Adrenal gland (tissue), 12 donors: ENCODE measurements around the gene TEAD1. TPM values are rescaled to one million over a fixed set of nuclear protein-coding genes. Genes with fewer than 3 reads are reported as not detected.
A peak's percentile ranks its signal among the peaks of the same experiment; 100 is the strongest.

Experiments used
- DNase-seq, 7 donors: peaks; one replicate each; pipeline ENCODE4 v3.0.0-alpha.2; 2019 to 2020
- H3K27ac ChIP-seq, 5 donors: fragments of 200-600 bp; sonication (generic) in 4 of 5; 1 replicate in 3 of 5; 2 replicates in 2 of 5; pipeline versions ENCODE4 v1.5.1 to v1.8.0; 2016 to 2020; ENCODE audit warnings: mild to moderate bottlenecking in 1 of 5
- H3K27me3 ChIP-seq: fragments of 200-600 bp; 2 replicates; pipeline ENCODE4 v1.8.0; 2021
- H3K36me3 ChIP-seq, 2 donors: fragments of 200-600 bp; replicated peaks in 1 of 2; 1 replicate in 1 of 2; 2 replicates in 1 of 2; pipeline versions ENCODE4 v1.5.1 to v1.8.0; 2018 to 2022
- H3K4me1 ChIP-seq, 2 donors: fragments of 200-600 bp; replicated peaks in 1 of 2; 1 replicate in 1 of 2; 2 replicates in 1 of 2; pipeline versions ENCODE4 v1.5.1 to v1.8.0; 2018 to 2021
- H3K4me3 ChIP-seq, 4 donors: fragments of 200-600 bp; sonication (generic) in 3 of 4; one replicate each; pipeline ENCODE4 v1.5.1; 2016 to 2018
- H3K9me3 ChIP-seq, 3 donors: fragments of 200-600 bp; sonication (generic) in 1 of 3; replicated peaks in 1 of 3; 1 replicate in 2 of 3; 2 replicates in 1 of 3; pipeline versions ENCODE4 v1.5.1 to v1.8.0; 2016 to 2021
- CTCF ChIP-seq, 6 experiments: fragments of 450-650 bp in 4 of 6; fragments of 200-600 bp in 2 of 6; sonication (generic) in 1 of 6; IDR thresholded peaks; 1 replicate in 5 of 6; 2 replicates in 1 of 6; pipeline versions ENCODE4 v1.5.1 to v1.8.0; 2016 to 2021; ENCODE audit warnings: antibody characterized with exemption in 6 of 6, mild to moderate bottlenecking in 2 of 6, moderate library complexity in 1 of 6
- POLR2A ChIP-seq, 2 donors: fragments of 450-650 bp; IDR thresholded peaks; one replicate each; pipeline ENCODE4 v1.6.1; 2017; ENCODE audit warnings: antibody characterized with exemption in 2 of 2, mild to moderate bottlenecking in 2 of 2, moderate library complexity in 1 of 2
- WGBS, 4 donors: extraction: QIAGEN DNeasy Blood & Tissue Kit in 2 of 4; methylation state at CpG; one replicate each; pipeline versions ENCODE4 v1.1.5 to v1.1.7; 2013 to 2017; 5-methylcytosine and 5-hydroxymethylcytosine counted together
- intact Hi-C, 2 donors: fragments of 100-400 bp; cut with DNase I; formaldehyde crosslinking; loops; one replicate each; pipeline versions ENCODE4 v1.14.1 to v1.15.0; 2022 to 2023
- polyA plus RNA-seq, 3 donors: library from polyadenylated mRNA; stranded (reverse); fragments of 200-250 nt in 2 of 3; fragments of 350-450 nt in 1 of 3; fragmentation: Illumina TruSeq in 1 of 3; extraction: RNeasy Lipid Tissue Mini Kit (QIAGEN cat#74804) in 1 of 3; gene quantifications; one replicate each; pipeline ENCODE4 v1.2.3, GENCODE V29; 2013 to 2014
- total RNA-seq, 9 donors: library from RNA; depleted of rRNA in 4 of 9; stranded (reverse); fragments of >200 nt in 4 of 9; fragments of 120-200 nt in 1 of 9; fragmentation: NEBNext Ultra II Directional in 1 of 9; extraction: Animal tissue kit (Norgen Biotek cat#: 25700) in 1 of 9; gene quantifications; one replicate each; pipeline versions ENCODE4 v1.1.0 to v1.2.4, GENCODE V29; 2013 to 2023
- donor health status: healthy with polysubstance abuse.
- donor health status: Bipolar disorder and iron deficiency.
- donor health status: DM: yes; HTN: yes; CAD: no.
- donor health status: DM: no; HTN: no; CAD: no.
- donor health status: DM: no; HTN: no; CAD: no.
- donor health status: DM: yes; HTN: yes; CAD: no.

The TEAD1 gene
- total and polyA plus RNA-seq, 12 donors = 3.9 to 49.9 (median 35.1) TPM

- WGBS, 4 donors = 71 to 79% (median 74%) methylated on average over 12 of the region's 12 CpGs
- H3K27me3 ChIP-seq = no peaks in the 10 kb centered on the region
- H3K4me1 ChIP-seq = peaks cover 16 to 21% of the 10 kb centered on the region in 2 donors
- no peaks in the 10 kb centered on the region for H3K36me3 ChIP-seq
- no peak overlapping the region for H3K4me3 ChIP-seq
- intact Hi-C loops = loop anchor here (10.0 kb wide), 2 partner anchors 75 to 135 kb away; partner anchors contain the start of gene TEAD1 (in 2 of the 2)
- DNase-seq = peak in 4 of 7 donors; percentile 43 to 76 (median 48)
- no peaks in the 10 kb centered on the region for H3K9me3 ChIP-seq
- no peak overlapping the region for H3K27ac ChIP-seq
- TF ChIP-seq CTCF (IDR thresholded peaks at IDR 0.05) = peak in 1 of 6 experiments; percentile 7
- TF ChIP-seq POLR2A (IDR thresholded peaks at IDR 0.05) = no peak
Measured at GRCh38 chr11:12809864-12810567, 135.8 kb downstream of the TEAD1 start.

- TF ChIP-seq POLR2A (IDR thresholded peaks at IDR 0.05) (no peak), CTCF (IDR thresholded peaks at IDR 0.05) (no peak)
- 70 to 79% (median 74%) methylated on average over 5 of the region's 5 CpGs for WGBS, 4 donors
- intact Hi-C loops = loop anchor here (10.0 kb wide), 2 partner anchors 74 to 136 kb away; partner anchors contain the start of gene TEAD1 (in 2 of the 2)
- no peak for DNase-seq
- Histone ChIP-seq H3K27ac (no peak overlapping the region), H3K36me3 (no peaks in the 10 kb centered on the region), H3K4me1 (peaks cover 20 to 26% of the 10 kb centered on the region in 2 donors), H3K27me3 (no peaks in the 10 kb centered on the region), H3K4me3 (no peak overlapping the region), H3K9me3 (no peaks in the 10 kb centered on the region)
Measured at GRCh38 chr11:12810568-12810894, 136.3 kb downstream of the TEAD1 start.

GRCh38 chr11:12811861-12812260 is 137.6 kb downstream of the TEAD1 start:
- Histone ChIP-seq H3K4me1 (peaks cover 20 to 30% of the 10 kb centered on the region in 2 donors), H3K27me3 (no peaks in the 10 kb centered on the region), H3K4me3 (no peak overlapping the region), H3K9me3 (no peaks in the 10 kb centered on the region), H3K36me3 (no peaks in the 10 kb centered on the region), H3K27ac (no peak overlapping the region)
- no peak for DNase-seq
- TF ChIP-seq CTCF (IDR thresholded peaks at IDR 0.05) (no peak), POLR2A (IDR thresholded peaks at IDR 0.05) (no peak)
- 78 to 100% (median 84%) methylated on average over 6 to 7 of the region's 7 CpGs for WGBS, 4 donors
- intact Hi-C loops = loop anchor here (10.0 kb wide), 2 partner anchors 73 to 137 kb away; partner anchors contain the start of gene TEAD1 (in 2 of the 2)

GRCh38 chr11:12812849-12813248 is 138.6 kb downstream of the TEAD1 start:
- 33 to 66% (median 53%) methylated on average over 3 to 4 of the region's 4 CpGs for WGBS, 4 donors
- H3K4me1 ChIP-seq = peaks cover 20 to 30% of the 10 kb centered on the region in 2 donors
- H3K36me3 ChIP-seq = no peaks in the 10 kb centered on the region
- no peaks in the 10 kb centered on the region for H3K27me3 ChIP-seq
- no peak for TF ChIP-seq CTCF (IDR thresholded peaks at IDR 0.05)
- no peak for TF ChIP-seq POLR2A (IDR thresholded peaks at IDR 0.05)
- intact Hi-C loops = loop anchor here (10.0 kb wide), 2 partner anchors 72 to 138 kb away; partner anchors contain the start of gene TEAD1 (in 2 of the 2)
- H3K9me3 ChIP-seq = no peaks in the 10 kb centered on the region
- no peak overlapping the region for H3K4me3 ChIP-seq
- peak overlapping the region in 2 of 5 donors; percentile 74 to 86 for H3K27ac ChIP-seq
- DNase-seq = no peak
